GM18526 (cell line): ENCODE results near the gene MYO16.

Source experiments
- POLR2A ChIP-seq: IDR thresholded peaks from 3 replicates; pipeline ENCODE4 v1.6.1; 2011; ENCODE audit not compliant: insufficient read length; ENCODE audit errors: extremely low read depth

Gene MYO16

GRCh38 chr13:108690726-108691125 lies 61.3 kb downstream of the MYO16 start:
- TF ChIP-seq POLR2A = no peak

GRCh38 chr13:108700422-108701170 lies 71.2 kb downstream of the MYO16 start:
- TF ChIP-seq POLR2A = no peak

GRCh38 chr13:108702171-108702570 lies 72.8 kb downstream of the MYO16 start:
- TF ChIP-seq POLR2A = no peak

DNA sequence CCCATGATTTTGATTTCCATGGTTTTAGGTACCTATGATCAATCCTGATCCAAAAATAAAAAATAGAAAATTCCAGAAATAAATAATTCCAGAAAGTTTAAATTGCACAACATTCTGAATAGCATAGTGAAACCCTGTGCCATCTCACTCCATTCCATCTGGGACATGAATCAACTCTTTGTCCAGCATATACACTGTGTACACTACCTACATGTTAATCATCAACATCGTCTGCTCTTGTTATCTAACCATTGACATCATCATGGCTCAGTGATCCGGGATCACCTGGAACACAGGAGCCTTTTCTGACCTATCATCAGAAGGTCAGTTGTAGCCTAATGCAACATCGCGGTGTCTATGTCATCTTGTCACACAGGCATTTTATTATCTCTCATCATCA lies 75.6 kb downstream of the MYO16 start:
- TF ChIP-seq POLR2A = no peak

DNA sequence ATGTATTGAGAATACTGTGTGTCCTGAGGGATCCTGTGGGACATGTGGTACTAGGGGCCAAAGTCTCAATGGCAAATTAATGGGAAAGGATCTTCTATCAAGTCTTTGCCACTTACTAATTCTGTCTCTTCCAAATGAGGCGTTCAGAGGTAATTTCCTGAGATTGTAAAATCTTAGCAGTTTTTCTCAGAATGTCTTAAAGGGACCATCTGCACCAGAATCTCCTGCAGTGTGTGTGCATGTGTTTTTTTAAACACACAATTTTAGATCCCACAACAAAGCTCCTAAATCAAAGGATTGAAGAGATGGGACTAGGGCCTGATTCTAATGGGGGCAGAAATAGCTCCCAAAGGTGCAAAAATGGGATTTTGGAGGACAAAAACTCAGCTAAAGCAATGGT lies 78.2 kb downstream of the MYO16 start:
- TF ChIP-seq POLR2A = no peak

- no peak for TF ChIP-seq POLR2A
These were observed 79.5 kb downstream of the MYO16 start for GRCh38 chr13:108708921-108709320.

GRCh38 chr13:108711386-108711785 lies 82.0 kb downstream of the MYO16 start:
- no peak for TF ChIP-seq POLR2A

- no peak for TF ChIP-seq POLR2A
These were observed 96.1 kb downstream of the MYO16 start for GRCh38 chr13:108725471-108725870.

DNA sequence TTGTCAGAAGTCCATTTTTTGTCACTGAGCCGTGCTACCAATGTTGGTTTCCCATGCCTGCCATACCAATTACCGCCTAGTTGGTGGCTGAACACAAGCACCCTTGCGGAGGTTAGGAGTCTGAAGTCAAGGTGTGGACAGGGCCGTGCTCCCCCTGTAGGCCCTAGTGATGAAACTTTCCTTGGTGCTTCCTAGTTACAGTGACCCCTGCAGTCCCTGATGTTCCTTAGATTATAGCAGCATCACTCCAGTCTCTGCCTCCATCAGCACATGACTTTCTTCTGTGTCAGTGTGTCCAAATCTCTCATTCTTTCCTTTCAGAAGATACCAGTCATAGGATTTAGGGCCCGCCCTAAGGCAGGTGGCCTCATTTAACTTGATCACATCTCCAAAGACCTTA lies 99.0 kb downstream of the MYO16 start:
- TF ChIP-seq POLR2A = no peak

DNA sequence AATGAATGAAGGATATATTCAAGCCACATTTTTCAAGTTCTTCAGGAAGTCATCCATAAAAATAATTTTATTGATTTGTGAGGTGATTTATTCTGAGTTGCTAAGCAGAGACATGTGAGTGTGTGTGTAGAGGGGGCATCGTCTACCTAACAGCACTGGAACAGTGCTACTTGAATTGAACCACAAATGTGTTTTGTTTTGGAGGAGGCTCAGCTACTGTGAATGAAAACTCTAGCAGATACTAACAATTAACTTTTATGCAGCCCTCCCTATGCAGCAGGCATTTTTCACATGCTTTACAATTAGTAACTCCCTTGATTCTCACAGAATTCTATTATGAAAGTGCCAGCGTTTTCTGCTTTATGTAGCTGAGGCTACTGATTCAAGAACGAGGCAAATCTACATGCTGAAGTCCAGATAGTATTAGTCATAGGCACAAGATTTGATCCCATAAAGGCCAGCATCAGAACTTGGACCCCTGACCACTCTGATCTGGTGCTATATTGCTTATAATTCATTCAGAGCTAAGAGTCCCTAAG lies 103.7 kb downstream of the MYO16 start:
- no peak for TF ChIP-seq POLR2A

DNA sequence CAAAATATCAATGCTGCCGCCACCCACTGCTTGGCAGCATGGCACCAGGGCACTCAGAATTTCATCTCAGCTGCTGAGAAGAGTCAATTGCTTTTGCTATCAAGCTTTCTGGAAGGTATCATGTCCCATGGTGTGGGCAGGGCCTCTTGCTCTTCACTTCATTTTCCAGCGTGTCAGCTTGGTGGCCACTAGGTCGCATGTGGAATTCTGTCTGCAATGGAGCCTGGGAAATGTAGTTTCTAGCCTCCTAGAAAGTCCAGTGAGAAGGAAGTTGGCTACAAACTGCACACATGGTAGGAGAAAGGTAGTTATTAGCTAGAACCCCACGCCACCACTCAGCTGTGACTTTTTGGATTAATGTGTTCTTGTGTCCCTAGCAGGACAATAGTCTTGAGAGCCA lies 105.3 kb downstream of the MYO16 start:
- TF ChIP-seq POLR2A = no peak

DNA sequence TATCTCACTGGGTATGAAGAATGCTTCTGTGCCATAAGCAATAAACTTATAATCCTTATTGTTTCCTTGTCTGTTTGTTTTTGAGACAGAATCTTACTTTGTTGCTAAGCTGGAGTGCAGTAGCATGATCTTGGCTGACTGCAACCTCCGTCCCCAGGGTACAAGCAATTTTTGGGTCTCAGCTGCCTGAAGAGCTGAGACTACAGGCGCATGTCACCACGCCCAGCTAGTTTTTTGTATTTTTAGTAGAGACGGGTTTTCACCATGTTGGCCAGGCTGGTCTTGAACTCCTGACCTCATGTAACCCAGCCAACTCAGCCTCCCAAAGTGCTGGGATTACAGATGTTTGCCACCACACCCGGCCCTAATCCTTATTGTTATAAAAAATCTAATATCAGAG lies 112.5 kb downstream of the MYO16 start:
- no peak for TF ChIP-seq POLR2A

- TF ChIP-seq POLR2A = no peak
These were observed 113.5 kb downstream of the MYO16 start for GRCh38 chr13:108742701-108743451.

- TF ChIP-seq POLR2A = no peak
These were observed 114.1 kb downstream of the MYO16 start for GRCh38 chr13:108743522-108743921.

DNA sequence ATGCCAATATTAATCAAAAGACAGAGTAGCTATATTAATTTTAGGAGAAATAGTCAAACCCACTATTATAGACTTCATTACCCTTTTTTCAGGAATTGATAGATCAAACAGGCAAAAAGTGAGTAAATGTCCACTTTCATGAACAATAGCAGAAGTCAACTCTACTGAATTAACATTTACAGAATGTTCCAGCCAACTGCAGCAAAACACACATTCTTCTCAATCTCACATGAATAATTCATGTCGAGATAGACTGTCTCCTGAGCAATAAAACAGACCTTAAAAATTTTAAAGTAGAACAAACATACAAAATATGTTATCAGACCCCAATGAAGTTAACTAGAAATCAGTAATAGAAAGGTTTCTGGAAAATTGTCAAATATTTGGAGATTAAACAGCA lies 118.4 kb downstream of the MYO16 start:
- no peak for TF ChIP-seq POLR2A

DNA sequence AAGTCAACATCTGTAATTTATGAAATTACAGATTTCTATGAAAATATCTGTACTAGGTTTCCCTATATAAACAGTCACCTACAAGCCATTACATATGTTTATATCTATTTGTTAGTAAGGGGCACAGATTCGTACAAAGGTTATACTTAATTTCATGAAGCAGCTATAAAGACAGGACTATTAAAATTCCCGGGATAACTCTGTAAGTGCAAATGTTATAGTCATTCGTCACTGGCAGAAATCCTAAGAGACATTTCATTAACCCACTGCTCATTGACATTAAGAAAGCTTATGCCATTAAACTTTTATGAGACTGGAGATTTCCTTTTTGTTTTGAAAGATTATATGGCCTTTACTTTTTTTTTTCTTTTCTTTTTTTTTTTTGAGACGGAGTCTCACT lies 122.9 kb downstream of the MYO16 start:
- TF ChIP-seq POLR2A = no peak
